Measurements from ENCODE around the gene UBE2L6. TPM values are rescaled to one million over a fixed set of nuclear protein-coding genes. Genes with fewer than 3 reads are reported as not detected.

UBE2L6 gene
- total RNA-seq, 2 donors from 2014 or later, result 8.1 to 11.3 TPM

- peak overlapping the region; percentile 57 for H3K27ac Mint-ChIP-seq
- peak overlapping the region; percentile 50 for H3K27ac ChIP-seq (ENCODE audit: low read depth, low read length)
- no peaks in the 10 kb centered on the region for H3K9me3 Mint-ChIP-seq
- H3K36me3 Mint-ChIP-seq (ENCODE audit: low read depth), result peaks cover 23% of the 10 kb centered on the region
- no peaks in the 10 kb centered on the region for H3K27me3 ChIP-seq (ENCODE audit: control insufficient read depth, insufficient read depth, low read length, poor library complexity, severe bottlenecking)
- no peak overlapping the region for H3K9ac ChIP-seq (ENCODE audit: extremely low read depth, low read length, poor library complexity, severe bottlenecking)
- H3K9me3 ChIP-seq (ENCODE audit: control insufficient read depth, low read length), result no peaks in the 10 kb centered on the region
- H3K4me1 ChIP-seq (ENCODE audit: control insufficient read depth, insufficient read depth, low read length), result peaks cover 2% of the 10 kb centered on the region
- TF ChIP-seq CTCF (conservative IDR thresholded peaks at IDR 0.05), result no peak
- no peaks in the 10 kb centered on the region for H3K27me3 Mint-ChIP-seq (ENCODE audit: insufficient read depth)
- DNase-seq, result no peak
- H3K36me3 ChIP-seq (ENCODE audit: control insufficient read depth, insufficient read depth, low read length), result no peaks in the 10 kb centered on the region
- peak overlapping the region; percentile 79 for H3K4me3 ChIP-seq (ENCODE audit: low read length)
- peaks cover 32% of the 10 kb centered on the region for H3K4me1 Mint-ChIP-seq
- peak overlapping the region; percentile 65 for H3K4me3 Mint-ChIP-seq
- WGBS, 2 experiments (ENCODE audit: insufficient coverage in 1 of 2, insufficient read length in 1 of 2), result 63 to 80% methylated on average over 4 to 5 of the region's 5 CpGs
These were observed 31.3 kb upstream of the UBE2L6 start for GRCh38 chr11:57598831-57599155.

GRCh38 chr11:57597916-57598830 lies 30.7 kb upstream of the UBE2L6 start:
- peak; percentile 94 for DNase-seq
- H3K4me3 Mint-ChIP-seq, result peak overlapping the region; percentile 65
- peaks cover 2% of the 10 kb centered on the region for H3K27me3 Mint-ChIP-seq (ENCODE audit: insufficient read depth)
- peaks cover 23% of the 10 kb centered on the region for H3K36me3 Mint-ChIP-seq (ENCODE audit: low read depth)
- WGBS, 2 experiments (ENCODE audit: insufficient coverage in 1 of 2, insufficient read length in 1 of 2), result 6 to 12% methylated on average over 7 to 32 of the region's 33 CpGs
- H3K27ac Mint-ChIP-seq, result peak overlapping the region; percentile 57
- H3K9me3 ChIP-seq (ENCODE audit: control insufficient read depth, low read length), result no peaks in the 10 kb centered on the region
- H3K27ac ChIP-seq (ENCODE audit: low read depth, low read length), result peak overlapping the region; percentile 92
- no peaks in the 10 kb centered on the region for H3K9me3 Mint-ChIP-seq
- no peaks in the 10 kb centered on the region for H3K27me3 ChIP-seq (ENCODE audit: control insufficient read depth, insufficient read depth, low read length, poor library complexity, severe bottlenecking)
- peak overlapping the region; percentile 79 for H3K4me3 ChIP-seq (ENCODE audit: low read length)
- TF ChIP-seq CTCF (conservative IDR thresholded peaks at IDR 0.05), result no peak
- peaks cover 2% of the 10 kb centered on the region for H3K4me1 ChIP-seq (ENCODE audit: control insufficient read depth, insufficient read depth, low read length)
- peaks cover 32% of the 10 kb centered on the region for H3K4me1 Mint-ChIP-seq
- H3K9ac ChIP-seq (ENCODE audit: extremely low read depth, low read length, poor library complexity, severe bottlenecking), result peak overlapping the region; percentile 57
- no peaks in the 10 kb centered on the region for H3K36me3 ChIP-seq (ENCODE audit: control insufficient read depth, insufficient read depth, low read length)

GRCh38 chr11:57597461-57597915 lies 30.0 kb upstream of the UBE2L6 start, which contains the start of gene SERPING1:
Gene SERPING1, plus strand, starts transcription at chr11:57597685. Its CDS starts 586 bp downstream, at chr11:57598271.
- peak within 1 kb of the TSS; percentile 57 for H3K9ac ChIP-seq (ENCODE audit: extremely low read depth, low read length, poor library complexity, severe bottlenecking)
- WGBS, 2 experiments (ENCODE audit: insufficient coverage in 1 of 2, insufficient read length in 1 of 2), result 15 to 30% methylated on average over 2 to 10 of the region's 10 CpGs

More at GRCh38 chr11:57597461-57597915, 30.0 kb upstream of the UBE2L6 start, which contains the start of gene SERPING1:
- peak within 1 kb of the TSS; percentile 65 for H3K4me3 Mint-ChIP-seq
- H3K27me3 Mint-ChIP-seq (ENCODE audit: insufficient read depth), result peaks cover 2% of the 10 kb centered on the region
- H3K9me3 Mint-ChIP-seq, result no peaks in the 10 kb centered on the region
- Histone ChIP-seq H3K9me3 (ENCODE audit: control insufficient read depth, low read length) (no peaks in the 10 kb centered on the region), H3K27ac (ENCODE audit: low read depth, low read length) (peak within 1 kb of the TSS; percentile 92), H3K27me3 (ENCODE audit: control insufficient read depth, insufficient read depth, low read length, poor library complexity, severe bottlenecking) (no peaks in the 10 kb centered on the region), H3K36me3 (ENCODE audit: control insufficient read depth, insufficient read depth, low read length) (no peaks in the 10 kb centered on the region), H3K4me3 (ENCODE audit: low read length) (peak within 1 kb of the TSS; percentile 79), H3K4me1 (ENCODE audit: control insufficient read depth, insufficient read depth, low read length) (peaks cover 2% of the 10 kb centered on the region)
- peaks cover 35% of the 10 kb centered on the region for H3K4me1 Mint-ChIP-seq
- peak; percentile 79 for DNase-seq
- H3K36me3 Mint-ChIP-seq (ENCODE audit: low read depth), result peaks cover 17% of the 10 kb centered on the region
- TF ChIP-seq CTCF (conservative IDR thresholded peaks at IDR 0.05), result no peak
- peak within 1 kb of the TSS; percentile 57 for H3K27ac Mint-ChIP-seq

Measured in endodermal cell (in vitro differentiated cells).